ENCODE results near the gene MAB21L3.
"Not testable (repeated sequence)": the region's sequence is repeated elsewhere in the genome, so short reads cannot be mapped to it uniquely, and the experiment has no call there.

The MAB21L3 gene

DNA sequence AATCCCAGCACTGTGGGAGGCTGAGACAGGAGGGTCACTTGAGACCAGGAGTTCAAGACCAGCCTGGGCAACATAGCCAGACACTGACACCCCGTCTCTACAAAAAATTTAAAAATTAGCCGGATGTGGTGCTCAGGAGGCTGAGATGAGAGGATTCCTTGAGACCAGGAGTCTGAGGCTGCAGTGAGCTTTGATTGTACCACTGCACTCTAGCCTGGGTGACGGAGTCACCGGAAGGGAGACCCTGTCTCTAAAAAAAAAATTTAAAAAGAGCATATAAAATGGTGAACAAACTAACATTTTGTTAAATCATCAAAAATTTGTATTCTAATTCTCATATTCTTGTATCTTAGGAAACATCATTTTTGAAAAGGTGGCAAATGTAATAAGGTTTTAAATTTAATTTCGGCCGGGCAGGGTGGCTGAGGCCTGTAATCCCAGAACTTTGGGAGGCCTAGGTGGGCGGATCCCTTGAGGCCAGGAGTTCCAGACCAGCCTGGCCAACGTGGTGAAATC is 27.1 kb downstream of the MAB21L3 start:
- DNase-seq = no peak

DNA sequence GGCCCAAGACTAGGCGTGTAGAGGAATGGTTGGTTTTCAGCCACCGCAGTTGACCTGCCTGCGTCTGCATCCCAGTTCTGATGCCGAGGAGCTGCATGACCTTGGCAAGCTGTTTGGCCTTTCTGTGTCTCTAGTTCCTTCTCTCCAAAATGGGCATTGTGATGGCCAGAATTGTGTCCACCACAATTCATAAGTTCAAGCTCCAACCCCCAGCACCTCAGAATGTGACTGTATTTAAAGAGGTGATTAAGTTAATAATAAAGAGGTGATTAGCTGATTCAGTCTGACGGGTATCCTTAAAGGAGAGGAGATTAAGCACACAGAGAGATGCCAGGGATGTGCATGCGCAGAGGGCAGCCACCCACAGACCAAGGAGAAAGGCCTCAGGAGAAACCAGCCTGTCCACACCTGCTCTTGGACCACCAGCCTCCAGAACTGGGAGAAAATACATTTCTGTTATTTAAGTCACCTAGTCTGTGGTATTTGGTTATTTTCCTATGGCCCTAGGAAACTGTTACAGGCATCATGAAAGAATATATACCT is 28.5 kb downstream of the MAB21L3 start:
- no peak for DNase-seq

DNA sequence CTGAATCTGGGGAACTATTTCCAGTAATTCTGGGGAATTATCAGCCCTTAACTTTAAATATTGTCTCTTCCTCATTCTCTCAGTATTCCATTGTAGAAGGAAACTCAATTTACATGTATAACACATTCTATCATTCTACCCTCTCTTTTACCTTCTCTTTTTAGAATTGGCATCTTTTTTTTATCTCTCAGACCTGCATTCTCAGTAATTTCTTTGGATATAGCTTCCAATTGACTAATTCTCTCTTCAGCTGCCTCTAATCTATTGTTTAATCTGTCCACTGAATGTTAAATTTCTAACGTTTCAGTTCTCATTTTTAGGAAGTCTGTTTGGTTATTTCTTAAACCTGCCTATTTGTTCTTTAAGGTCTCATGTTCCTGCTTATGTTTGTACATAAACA is 33.0 kb downstream of the MAB21L3 start:
- no peak for DNase-seq

DNA sequence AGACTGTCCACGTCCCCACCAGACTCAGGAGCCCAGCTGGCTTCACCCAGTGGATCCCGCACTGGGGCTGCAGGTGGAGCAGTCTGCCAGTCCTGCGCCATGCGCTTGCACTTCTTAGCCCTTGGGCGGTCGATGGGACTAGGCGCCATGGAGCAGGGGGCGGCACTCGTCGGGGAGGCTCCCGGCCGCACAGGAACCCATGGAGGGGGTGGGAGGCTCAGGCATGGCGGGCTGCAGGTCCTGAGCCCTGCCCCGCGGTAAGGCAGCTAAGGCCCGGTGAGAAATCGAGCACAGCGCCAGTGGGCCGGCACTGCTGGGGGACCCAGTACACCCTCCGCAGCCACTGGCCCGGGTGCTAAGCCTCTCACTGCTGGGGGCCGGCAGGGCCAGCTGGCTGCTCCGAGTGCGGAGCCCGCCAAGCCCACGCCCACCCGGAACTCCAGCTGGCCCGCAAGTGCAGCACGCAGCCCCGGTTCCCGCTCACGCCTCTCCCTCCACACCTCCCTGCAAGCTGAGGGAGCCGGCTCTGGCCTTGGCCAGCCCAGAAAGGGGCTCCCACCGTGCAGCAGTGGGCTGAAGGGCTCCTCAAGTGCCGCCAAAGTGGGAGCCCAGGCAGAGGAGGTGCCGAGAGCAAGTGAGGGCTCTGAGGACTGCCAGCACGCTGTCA is 35.4 kb downstream of the MAB21L3 start:
- not testable (repeated sequence) for DNase-seq

DNA sequence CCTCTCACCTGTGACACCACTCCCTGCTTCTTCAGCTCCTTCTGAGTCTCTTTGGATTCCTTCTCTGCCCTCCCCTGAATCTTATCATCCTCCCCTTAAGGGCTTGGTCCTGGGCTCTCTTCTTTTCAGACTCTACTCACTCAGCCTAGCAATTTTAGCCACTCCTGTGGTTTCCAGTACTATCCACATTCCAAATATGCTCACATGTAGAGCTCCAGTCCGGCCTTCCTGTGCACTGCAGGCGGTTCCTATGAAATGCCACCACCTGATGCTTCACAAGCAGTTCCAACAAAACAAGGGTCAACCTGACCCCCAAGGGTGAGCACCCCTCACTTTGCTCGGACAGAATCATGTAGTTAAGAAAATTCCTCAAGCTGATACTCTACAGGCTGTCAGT is 35.9 kb downstream of the MAB21L3 start:
- DNase-seq = no peak

DNA sequence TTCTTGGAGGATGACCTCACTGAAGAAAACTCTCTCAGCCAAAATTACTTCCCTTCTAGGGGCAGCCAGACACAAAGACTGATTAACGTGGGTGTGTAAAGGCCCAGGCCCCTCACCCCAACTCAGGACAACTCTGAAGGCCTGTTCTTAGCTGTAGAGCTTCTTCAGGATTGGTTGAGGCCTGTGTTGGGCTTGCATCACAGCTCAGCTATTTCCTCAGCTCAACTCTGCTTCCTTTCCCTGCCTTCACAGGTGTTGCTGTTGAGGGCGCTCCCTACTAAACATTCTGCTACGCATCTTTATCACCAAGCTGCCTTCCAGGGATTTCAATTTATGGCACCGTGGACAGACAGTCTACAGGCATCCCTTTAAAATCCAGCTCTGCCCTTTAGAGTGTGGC is 36.8 kb downstream of the MAB21L3 start:
- DNase-seq = no peak

DNA sequence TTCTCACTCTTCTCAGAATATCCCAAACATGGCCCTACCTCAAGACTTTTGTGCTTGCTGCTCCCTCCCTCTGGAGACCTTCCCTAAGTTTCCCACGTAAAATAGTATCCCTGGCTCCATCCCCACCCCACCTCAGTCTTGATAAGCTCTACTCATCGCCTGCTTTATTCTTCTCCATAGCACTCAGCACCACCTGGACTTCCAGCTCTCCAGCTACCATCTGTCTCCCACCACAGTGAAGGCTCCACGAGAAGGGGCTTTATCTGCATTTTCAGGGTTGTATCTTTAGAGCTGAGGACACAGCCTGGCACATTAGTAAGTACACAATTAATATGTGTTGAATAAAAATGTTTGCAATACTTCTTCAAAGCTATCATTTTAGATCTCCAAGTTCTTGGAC is 37.8 kb downstream of the MAB21L3 start:
- DNase-seq = no peak

DNA sequence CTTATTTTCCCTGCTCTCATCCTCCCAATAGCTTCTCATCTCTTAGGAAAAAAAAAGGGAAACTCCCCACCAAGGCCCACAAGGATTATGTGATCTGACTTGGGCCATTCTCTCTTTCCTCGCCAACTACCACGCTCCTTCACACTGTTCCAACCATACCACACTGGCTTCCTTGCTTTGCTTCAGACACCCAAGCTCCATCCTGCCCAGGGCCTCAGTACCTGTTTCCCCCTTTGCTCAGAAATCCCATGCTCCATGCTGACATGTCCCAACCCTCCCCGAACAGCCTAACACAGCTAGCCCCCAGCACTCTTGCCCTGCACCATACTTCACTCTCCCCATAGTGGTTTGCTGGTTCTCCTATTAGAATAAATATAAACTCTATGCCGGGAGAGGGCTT is 39.2 kb downstream of the MAB21L3 start:
- DNase-seq = no peak

DNA sequence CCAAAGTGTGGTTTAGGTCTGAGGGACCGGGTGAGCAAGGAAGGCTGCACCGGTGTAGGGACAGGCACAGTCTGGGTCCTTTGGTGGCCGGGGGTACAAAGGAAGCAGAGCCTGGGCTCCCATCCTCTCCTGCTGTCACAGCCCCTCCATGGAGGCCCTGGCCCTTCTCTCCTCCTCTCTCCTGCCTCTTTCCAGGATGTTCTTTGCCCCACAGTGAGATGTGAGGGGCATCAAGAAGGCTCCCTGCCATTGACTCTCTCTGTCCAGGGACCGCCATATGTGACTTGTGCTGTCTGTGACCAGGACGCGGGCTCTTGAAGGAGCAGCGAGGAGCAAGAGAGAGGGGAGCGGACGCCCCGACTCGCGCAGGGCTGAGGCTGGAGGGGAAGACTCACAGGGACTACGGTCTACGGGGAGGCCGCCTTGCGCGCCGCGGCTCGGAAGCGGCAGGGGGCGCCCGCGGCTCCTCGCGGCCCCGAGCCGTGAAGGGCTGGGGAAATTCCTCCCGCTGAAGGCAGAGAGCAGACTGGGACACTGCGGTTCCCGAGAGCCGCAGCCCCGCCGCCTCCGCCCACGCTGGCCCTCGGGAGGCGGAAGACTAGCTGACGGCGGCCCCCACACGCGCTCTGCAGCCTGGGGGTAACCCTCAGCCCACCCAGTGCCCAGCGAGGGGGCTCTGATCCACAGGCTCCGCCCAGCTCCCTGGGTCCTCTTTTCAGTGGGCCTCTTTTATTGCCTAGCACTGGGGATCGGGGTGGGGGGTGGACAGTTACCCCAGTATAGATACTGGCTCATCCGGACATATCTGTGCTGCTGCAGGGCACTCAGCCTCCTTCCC is 40.8 kb downstream of the MAB21L3 start:
- peak; percentile 67 for DNase-seq

DNA sequence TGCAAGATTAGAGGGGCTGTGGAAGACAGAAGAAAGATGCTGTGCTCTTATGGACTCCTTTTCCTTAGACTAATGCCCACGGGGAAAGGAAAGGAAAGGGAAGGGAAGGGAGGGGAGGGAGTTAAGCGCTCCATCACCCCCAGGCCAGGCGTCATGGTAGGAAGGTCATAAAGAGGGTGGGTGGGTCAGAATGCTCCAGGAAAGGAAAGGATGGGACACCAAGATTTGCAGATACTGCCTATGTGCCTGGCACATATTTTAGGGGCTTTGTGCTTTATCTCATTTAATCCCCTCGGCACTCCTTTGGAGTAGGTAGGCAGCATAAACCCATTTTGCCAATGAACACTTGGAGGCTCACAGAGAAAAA is 41.4 kb downstream of the MAB21L3 start:
- no peak for DNase-seq

DNA sequence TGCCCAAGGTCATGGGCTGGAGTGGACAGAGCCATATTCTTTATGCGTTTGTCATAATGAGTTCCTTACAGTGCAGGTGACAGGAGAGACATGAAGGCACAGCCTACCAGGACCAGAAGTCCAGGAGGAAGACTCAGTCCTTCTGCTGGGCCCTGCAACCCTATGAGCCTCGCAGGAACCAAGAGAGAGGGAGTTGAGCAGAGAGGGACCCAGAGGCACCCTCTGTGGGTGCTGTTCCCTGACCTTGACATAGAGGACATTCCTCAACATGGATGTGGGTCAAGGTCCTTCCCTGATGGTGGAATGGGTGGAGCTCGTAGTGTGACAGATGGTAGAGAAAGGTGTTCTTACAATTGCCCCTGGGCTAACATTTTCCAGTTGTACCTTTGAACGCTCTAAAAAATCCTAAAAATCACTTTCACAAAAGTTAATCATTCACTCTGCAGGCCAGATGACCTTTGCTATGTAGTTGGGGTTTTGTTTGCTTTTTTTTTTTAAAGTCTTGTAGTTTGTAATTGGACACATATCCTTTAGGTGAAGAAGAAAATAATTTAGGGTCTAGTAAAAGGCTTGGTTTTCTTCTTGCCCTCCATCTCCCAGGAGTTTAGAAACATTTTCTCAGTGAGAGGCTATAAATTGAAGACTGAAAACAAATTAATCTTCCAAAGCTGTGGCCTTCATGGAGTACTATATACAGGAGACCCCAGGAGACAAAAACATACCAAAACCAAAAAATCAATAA is 41.9 kb downstream of the MAB21L3 start:
- DNase-seq = no peak

DNA sequence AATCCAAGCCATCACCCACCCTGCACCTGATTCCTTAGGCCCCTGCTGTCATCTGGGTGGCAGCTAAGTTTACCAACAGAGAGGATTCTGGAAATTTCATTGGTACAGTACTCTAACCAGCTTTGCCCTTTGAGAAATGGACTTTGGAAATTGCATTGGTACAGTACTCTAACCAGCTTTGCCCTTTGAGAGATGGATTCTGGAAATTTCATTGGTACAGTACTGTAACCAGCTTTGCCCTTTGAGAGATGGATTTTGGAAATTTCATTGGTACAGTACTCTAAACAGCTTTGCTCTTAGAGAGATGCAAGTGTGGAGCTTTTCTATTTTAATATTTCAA is 42.5 kb downstream of the MAB21L3 start:
- DNase-seq = no peak

DNA sequence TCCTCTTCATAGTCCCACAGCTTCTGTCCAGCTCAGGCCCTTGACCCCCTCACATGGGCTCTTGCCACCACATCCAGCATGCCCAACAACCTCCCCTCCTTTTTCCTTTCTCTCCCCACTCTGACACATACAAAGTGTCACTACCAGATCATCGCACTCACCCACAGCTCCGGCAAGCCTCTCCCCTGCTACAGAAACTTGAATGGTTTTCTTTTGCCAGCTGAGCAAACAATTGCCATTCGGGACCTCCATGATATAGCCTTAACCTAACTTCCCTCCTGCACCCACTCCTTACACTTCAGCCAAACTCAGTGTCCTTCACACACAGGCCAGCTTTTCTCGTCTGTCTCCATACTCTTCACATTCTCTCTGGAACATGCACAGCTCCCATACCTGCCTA is 43.3 kb downstream of the MAB21L3 start:
- DNase-seq = no peak

DNA sequence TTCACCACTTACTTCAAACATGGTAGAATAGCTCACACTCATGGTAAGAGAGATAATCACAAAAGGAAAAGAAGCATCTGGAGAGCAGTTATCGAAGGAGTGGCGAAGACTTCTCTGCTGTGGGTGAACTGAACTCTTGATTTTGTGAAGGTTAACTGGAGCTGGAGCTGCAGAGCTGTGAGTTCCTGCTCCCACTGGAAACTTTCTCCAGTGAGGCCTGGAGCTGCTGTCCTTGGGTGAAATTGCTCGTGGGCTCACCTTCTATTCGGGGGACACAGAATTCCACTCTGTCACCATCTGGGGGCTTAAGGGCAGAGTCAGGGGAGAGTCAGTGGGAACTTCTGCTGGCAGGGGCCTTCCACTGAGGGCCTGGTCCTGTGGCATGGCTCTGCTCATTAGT is 45.9 kb downstream of the MAB21L3 start:
- DNase-seq = no peak

DNA sequence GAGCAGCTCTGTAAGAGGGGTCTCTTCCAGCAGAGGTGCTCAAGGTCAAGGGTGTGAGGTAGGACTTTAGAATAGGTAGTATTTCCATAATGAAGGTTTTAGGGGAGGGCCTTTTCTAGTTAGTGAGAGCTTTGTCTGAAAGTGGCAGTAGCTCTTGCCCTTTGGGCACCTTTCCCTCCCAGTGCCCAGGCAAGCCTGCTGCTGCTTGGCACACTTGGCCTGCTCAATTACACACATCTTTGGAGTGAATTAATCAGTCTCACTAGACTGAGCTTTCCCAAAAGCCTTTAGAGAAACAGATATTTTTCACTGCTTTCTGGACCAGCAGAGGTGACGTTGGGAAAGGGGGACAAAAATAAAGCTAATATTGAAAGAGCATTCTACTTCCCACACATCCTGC is 48.0 kb downstream of the MAB21L3 start:
- DNase-seq = no peak

DNA sequence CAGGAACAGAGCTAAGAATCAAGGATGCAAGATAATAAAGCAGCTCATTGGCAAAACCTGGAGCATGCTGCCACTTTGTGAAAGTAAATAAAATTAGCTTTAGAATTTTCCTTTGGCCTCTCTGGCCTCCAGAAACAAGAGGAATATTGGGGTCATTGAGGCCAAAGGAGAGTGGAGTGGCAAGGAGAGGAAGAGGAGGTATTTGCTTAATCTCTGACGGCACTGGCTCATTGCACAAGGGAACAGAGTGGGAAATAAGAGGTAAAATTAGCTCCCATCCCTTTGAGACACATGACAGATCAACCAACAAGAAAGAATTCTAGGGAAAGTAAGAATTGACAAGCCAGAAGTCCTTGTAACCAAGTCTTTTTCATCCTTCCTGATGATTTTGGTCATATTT is 48.4 kb downstream of the MAB21L3 start:
- no peak for DNase-seq

DNA sequence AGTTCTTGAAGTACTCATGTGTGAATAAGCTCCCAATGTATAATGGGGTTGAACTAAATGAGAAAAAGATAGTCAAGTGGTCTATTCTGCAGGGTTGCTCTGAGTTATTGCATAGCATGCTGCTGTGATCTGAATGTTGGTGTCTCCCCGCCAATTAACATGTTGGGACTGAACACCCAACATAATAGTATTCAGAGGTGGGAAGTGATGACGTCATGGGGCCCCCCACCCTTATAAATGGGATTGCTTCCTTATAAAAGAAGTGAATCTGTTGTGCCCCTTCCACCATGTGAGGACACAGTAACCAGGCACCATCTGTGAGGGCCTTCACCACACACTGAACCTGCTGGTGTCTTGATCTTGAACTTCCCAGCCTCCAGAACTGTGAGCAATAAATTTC is 50.2 kb downstream of the MAB21L3 start:
- DNase-seq = no peak

DNA sequence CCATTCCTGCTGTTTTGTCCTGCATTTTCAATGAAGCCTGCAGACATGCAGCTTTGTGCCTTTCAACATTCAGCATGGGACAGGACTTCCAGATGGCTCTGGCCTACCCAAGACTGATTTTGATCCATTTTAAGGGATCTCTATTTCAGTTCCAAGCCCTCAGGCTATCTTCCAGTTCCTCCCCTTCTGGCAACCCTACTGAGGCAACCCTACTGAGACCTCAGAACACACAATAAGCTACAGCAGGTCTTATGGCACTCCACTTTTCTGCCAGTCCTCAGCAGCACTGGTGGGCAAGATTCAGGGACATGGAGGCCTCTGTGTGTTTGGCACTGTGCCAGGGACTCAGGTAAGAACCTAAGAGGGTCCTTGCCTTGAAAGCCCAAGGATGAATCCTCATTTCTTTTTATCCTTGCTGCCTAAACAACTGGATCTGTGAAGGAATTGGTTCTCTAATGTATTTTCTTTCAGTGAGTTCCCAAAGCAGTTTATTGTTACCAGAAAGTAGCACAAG is 50.7 kb downstream of the MAB21L3 start:
- DNase-seq = no peak

DNA sequence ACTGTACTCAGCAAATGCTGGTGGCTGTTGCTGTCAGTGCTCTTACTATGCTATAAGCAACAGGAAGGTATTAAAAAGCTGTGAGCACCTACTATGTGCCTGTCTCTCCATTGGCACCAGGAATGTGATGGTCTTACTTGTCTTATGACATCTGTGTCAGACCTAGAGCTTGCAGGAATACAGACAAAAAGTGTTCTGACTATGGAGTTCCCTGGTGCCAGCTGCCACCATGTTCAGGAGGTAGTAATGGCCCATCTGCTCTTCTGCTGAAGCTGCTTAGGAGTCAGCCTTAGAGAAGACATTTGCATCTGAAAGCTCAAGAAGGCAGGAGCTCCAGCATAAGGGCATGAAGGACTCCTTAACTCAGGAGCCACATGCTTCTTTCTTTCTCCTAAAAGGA is 52.3 kb downstream of the MAB21L3 start:
- no peak for DNase-seq

DNA sequence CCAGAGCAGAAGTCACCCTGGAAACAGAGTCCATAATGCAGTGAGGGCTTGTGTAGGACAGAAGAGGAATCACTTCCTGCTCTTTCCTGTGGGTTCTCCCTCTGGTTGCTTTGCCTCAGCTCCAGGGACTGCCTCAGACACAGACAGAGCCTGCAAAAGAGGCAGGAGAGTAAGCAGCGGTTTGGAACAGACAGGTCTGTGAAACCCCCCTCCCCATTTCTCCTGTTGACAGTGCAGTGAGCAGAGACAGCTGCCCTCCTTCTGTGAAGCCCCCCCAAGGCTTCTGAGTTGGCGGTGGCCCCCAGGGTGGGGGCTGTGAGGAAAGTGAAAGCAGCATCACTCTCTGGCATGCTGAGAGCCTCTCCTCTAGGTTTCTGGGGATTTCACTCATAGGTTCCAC is 53.0 kb downstream of the MAB21L3 start:
- DNase-seq = no peak

DNA sequence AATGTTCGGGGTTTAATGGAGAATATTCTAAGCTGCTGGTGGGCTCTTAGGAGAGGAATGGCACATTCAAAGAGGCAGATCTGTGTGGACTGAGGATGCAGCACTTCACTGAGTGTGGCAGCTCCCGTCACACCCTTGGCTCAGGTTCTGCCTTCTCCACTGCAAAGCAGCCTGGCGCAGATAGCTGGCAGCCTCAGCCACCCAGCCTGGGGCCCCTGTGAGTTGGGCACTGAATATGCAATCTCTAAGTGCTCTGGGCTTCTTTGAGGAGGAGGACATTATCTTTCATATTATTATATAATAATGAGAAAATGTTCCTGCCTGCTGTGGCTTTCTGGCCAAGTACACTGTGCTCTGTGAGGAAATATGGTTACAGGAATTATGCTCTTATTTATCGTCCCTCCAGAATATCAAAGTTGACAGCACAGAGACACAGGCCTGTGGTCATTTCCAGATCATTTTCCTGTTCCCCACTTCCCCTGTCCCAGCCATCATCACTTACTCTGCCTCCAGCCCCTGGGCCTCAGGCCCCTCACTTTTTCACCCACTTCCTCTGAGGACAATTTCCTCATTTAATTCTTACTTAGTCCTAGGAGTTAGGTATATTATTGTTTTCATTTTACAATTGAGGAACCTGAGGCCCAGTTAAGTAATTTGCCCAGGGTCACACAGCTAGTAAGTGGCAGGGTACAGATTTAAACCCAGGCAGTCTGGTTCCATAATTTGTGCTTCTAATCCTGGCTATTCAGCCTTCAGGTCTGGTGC is 53.6 kb downstream of the MAB21L3 start:
- DNase-seq = no peak

DNA sequence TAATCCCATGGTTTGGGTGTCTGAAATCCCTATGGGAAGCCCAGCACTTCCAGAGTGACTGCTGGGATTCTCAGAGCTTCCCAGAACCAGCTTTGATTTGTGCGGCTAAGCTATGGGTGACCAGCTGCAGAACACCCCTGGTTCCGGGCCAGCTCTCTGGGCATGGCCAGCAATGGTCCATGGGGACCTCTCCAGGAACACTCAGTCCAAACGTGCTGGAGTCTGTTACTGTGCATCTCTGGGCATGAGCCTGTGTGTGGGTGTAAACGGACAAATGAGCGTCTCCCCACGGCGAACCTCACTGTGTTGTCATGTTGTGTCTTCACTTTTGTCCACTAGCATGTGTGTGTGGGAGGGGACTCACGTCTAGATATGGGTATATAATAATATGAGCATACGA is 54.4 kb downstream of the MAB21L3 start:
- DNase-seq = no peak

Data from T-helper 9 cell (primary cell).